GM23248 (cell line): ENCODE data around the gene TAB3.

Source experiments
- EZH2 ChIP-seq: fragments of 200-600 bp; sonication (generic); IDR thresholded peaks from 2 replicates; pipeline ENCODE4 v1.6.1; 2018; ENCODE audit warnings: antibody characterized with exemption, mild to moderate bottlenecking; ENCODE audit not compliant: insufficient read depth, poor library complexity, severe bottlenecking
- EZH2phosphoT487 ChIP-seq: fragments of 200-600 bp; sonication (generic); IDR thresholded peaks from 2 replicates; pipeline ENCODE4 v1.6.1; 2018; ENCODE audit warnings: antibody characterized with exemption, moderate library complexity, mild to moderate bottlenecking, low read depth; ENCODE audit not compliant: insufficient read depth

GRCh38 chrX:30881797-30882196, 7.3 kb downstream of the TAB3 start:
- TF ChIP-seq EZH2 (no peak), EZH2phosphoT487 (no peak)
